ENCODE measurements around the gene SAP130.

DNA sequence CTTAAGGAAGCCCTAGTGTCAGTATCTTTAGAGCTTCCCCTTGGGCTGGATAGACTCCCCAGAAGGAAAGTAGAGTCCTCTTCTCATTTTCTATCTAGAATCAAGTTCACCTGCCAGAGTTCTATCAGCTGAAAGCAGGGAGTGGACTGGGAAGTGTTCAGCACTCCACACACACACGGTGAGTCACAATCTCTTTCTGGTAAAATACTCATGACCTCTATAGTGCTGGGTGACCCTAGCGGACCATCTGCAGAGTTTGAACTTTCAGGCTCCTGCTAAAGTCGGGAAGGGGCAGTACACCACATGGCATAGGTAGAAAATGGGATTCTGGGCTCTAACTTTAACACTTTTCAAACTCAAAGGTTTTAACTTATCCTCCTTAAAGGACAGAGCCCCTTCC lies 43.3 kb downstream of the SAP130 start:
- TF ChIP-seq POLR2AphosphoS5 (IDR thresholded peaks at IDR 0.05): no peak
- TF ChIP-seq EP300 (IDR thresholded peaks at IDR 0.05): no peak
- no peak for TF ChIP-seq POLR2A (IDR thresholded peaks at IDR 0.05)
- TF ChIP-seq CTCF (IDR thresholded peaks at IDR 0.05): no peak
